GM21825 (cell line): Measurements from ENCODE around the gene STON1.
"Not testable (repeated sequence)": the region's sequence is repeated elsewhere in the genome, so short reads cannot be mapped to it uniquely, and the experiment has no call there.

Experiments
- ATAC-seq: cut with Tn5 transposase; IDR thresholded peaks from one replicate; pipeline ENCODE4 v1.9.1; 2021; ENCODE audit warnings: mild to moderate bottlenecking, moderate library complexity; ENCODE audit not compliant: unreplicated experiment

The STON1 gene

DNA sequence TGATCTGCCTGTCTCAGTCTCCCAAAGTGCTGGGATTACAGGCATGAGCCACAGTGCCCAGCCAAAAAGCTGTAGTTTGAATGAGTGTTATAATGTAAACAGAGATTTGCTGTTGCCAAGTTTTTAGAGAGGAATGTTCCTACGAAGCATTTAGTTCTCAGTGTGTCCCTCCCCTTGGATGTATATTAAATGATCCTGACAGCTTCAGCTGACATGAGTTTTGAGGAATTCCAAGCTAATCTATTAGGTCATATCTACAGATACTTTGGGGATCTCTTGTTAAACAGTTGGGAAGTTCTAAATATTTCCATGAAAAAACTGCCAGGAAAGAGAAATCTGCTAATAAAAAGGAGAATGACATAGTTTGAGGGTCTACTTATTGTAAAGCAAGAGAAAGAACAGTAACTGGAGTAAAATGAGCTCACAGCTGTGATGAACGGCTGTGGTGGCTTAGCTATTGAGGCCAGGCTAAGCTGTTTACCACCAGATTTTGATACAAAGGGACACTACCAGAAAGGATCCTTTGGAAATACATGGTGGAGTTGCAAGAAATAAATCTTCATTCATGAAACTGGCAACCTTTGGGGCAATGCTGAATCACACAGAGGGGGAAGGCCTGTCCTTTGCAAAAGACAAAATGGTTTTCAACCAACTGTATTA lies 2.6 kb upstream of the STON1 start:
- no peak for ATAC-seq

DNA sequence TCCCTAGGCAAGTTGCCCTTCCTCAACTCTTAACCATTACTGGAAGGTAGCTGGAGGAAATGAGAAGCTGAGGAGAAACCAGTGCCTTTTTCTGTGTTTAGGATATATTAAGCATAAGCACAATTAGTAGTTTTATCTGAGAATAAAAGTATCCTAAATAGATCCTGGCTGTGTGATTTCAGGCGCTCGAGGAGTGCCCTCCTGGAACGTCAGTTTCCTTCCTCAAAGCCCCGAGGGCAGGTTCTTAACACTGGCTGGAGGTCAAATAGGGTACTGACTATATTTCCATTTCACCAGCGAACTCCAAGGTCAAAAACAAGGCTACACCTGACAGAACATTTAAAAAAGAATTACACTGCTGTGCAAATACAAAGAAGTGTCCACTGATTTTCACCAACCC lies 1.5 kb upstream of the STON1 start:
- ATAC-seq = no peak

DNA sequence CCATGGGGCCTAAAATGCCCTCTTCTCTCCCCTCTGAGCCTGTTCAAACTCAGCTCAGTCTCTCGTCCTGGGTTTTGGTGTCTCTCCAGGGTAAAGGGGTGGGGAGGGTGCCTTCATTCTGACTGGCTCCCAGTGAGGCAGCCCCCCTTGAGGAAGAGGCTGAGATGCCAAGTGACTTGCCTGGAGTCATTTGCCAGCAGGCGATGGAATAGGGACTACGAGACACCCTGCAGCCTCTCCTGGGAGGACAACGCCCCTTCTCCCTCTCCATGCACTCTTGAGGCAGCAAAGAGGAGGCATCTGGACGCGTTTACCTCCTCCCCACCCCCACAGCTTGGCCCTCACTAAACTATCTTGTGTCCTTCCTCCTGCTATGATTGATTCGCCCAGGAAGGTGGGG lies 760 bp upstream of the STON1 start:
- no peak for ATAC-seq

DNA sequence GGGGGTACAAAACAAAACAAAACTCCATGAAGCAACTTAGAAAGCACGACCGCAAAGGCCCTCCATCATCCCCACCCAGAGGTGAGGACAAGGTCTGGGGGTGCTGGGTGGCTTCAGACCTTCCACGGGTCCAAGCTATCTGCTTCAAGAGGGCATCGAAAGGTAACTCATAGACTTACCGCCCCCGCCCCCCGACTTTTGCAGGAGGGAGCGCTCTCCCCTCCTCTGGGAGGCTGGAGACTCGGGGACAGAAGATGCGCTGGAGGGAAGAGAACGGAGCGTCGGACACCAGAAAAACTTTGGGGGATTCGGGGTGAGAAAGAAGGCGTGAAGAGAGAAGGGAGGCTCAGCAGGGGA lies 300 bp upstream of the STON1 start:
- no peak for ATAC-seq

DNA sequence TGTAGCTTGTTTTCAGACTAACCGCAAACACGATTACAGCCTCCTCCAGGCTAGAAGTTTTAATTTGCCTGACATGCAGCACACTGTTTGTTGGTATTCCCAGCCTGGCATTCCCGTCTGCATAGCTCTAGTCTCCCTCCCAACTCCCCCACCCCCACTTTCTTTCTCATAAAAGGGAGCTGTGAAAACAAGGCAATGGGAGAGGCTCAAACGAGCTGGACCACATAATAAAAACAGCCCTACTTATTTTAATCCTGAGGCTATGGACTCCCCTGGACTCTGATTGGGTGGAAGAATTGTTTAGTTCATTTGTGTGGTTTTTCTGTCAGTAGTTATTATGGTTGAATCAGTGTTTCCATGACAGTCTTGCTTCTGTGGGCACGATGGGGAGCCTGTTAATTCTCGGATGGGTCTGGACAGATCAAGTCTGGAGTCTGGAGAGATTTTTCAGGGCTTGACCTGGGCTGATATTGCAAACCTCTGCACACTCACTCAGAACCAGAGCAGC lies 1.2 kb downstream of the STON1 start:
- no peak for ATAC-seq

DNA sequence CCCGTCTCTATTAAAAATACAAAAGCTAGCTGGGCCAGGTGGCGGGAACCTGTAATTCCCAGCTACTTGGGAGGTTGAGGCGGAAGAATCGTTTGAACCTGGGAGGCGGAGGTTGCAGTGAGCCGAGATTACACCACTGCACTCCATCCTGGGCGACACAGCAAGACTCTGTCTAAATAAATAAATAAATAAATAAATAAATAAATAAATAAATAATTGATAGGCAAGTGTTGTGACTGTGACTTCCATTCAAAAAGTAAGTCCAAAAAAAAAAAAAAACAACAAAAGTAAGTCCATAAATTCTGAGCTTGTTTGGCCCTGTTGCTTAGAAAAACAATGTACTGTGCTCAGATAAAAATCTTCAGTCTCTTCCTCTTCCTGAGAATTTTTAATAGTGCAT lies 2.2 kb downstream of the STON1 start:
- ATAC-seq = no peak

DNA sequence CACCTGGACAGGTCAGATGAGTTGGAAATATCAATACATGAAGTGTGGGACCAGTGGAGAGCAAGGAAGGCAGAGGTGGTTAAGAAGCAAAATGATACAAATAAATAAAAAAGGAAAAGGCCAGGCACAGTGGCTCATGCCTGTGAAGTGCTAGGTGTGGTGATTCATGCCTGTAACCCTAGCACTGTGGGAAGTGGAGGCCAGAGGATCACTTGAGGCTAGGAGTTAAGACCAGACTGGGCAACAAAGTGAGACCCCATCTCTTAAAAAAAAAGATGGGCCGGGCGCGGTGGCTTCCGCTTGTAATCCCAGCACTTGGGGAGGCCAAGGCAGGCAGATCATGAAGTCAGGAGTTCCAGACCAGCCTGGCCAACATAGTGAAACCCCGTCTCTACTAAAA lies 2.9 kb downstream of the STON1 start:
- no peak for ATAC-seq

DNA sequence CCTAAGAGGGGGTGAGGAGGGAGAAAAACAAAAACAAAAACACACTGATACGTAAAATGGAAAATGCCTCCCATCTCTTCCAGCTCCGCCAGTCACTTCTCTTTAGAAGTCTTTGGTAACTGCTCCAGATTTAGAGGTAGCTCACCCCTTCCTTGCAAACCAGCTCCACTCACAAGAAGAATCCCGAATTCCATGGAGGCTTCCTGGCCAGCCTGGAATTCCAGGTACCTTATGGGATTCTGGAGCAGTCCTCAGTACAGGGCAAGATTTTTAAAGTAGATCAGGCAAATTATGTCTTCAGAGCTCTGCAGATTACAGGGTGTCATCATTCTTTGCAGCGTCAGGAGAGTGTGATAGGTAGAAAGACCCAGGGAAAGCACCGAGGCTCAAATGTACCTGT lies 4.8 kb downstream of the STON1 start:
- no peak for ATAC-seq

DNA sequence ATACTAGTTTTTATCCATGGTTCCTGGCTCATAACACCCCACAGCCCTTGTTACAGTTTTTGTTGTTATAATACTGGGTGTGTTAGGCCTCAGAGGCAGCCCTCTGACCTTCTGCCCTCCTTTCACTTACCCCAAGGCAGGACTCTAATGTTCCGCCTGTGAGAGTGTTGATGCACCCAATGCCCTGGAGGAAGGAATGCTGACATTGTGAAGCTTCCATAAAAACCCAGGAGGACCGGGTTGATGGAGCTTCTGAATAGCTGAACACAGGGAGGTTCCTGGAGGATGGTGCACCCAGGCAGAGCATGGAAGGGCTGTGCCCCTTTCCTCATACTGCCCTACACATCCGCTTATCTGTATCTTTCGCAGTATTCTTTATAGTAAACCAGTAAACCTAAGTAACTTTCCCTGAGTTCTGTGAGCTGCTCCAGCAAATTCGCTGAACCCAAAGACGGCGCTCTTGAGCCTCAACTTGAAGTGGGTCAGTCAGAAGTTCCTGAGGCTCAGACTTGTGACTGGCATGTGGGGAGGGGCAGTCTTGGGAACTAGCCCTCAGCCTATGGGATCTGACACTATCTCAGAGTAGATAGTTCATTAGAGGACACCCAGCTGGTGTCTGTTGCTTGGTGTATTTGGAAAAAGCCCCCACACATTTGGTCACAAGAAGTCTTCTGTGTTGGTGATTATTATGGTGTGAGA lies 10.4 kb downstream of the STON1 start:
- no peak for ATAC-seq

DNA sequence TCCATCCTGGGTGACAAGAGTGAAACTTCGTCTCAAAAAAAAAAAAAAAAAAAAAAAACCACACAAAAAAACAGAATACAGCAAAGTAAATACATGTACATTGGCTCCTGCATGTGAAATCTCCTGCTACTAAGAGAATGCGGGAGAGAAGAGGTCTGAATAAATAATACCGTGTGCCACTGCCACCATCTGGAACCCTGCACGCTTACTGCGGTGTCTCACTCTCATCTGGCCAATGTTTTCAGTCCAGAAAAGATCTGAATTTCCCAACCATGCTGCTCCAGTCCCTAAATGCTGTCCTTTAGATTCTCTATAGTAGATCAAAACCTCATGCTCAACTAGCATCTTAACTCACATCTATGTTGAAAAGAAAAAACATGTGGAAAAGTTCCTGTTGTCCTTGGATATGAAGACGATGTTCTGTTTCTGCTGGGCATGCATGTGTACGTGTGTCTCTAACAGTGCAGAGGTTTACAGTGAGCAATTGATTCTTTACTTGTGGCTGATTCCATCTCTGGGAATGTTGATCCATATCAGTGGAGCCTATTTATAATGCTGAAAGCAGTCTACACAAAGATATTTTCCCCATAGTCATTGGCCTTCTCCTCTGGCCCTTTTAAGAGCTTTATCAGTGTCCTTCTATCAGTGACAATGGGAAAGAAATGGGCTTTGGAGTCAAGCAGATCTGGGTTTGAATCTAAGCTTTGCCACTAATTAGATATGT lies 11.9 kb downstream of the STON1 start:
- ATAC-seq = no peak

DNA sequence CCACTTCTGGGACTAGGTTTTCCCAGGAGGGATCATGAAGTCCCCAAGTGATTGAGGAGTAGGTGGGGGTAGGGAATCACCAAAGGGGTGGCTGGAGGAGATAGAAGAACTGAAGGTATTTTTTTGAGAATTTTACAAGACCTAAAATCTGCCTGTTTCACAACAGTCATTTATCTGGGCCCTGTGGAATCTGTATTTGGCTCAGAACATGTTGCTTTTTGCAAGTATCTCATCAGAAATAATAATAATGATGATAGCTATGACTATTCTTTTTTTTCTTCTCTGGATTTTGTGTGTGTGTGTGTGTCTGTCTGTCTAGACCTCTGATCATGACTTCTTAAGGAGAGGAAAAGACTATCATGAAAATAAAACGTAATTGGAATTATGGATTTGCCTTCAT lies 13.9 kb downstream of the STON1 start:
- no peak for ATAC-seq

DNA sequence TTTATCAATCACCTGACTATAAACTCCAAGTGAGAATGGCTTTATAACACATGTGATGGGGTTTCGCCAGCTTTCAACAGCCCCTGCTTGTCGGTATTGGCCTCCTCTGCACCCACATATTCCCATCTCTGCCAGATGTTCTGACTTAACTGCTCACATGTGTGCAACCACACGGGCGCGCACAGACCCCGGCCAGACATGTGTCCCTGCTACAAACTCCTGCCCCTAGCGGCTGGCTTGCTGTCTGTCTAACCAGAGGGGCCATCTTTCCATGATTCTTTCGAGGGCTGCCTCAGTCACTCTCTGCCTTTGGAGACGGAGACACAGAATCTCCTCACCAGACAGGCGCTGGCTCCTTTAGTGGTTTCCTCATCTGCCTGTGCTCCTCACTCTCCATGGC lies 15.3 kb downstream of the STON1 start:
- no peak for ATAC-seq

DNA sequence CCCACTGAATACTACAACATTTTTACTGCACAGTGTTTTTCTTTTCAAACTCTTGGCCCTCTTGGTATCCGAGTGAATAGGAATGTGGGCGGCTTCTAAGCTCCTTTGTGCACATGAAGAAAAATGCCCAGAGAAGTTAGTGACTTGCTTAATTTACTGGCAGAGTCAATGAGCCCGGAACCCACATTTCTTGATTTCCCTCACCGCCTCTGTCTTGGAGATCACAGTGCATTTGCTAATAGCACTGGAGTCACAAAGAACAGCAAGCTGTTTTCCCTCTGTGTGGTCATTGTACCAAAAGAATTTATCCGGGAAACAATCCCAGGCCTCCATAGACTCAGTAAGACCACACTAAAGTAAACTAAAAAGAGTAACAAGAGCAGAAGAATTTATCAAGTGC lies 18.9 kb downstream of the STON1 start:
- no peak for ATAC-seq

DNA sequence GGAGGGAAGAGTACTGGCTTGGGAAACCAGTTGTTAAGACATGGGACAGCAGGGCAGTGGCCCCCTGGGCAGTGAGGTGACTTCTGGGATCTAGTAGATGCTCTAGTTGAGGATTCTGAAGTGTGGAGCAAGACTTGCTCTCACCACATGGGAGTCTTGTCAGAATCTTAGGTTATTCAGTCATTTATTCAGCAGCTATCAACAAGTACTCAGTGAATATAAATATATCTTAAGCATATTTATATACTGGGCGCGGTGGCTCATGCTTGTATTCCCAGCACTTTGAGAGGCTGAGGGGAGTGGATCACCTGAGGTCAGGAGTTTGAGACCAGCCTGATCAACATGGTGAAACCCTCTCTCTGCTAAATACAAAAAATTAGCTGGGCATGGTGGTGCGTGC lies 20.0 kb downstream of the STON1 start:
- ATAC-seq = no peak

DNA sequence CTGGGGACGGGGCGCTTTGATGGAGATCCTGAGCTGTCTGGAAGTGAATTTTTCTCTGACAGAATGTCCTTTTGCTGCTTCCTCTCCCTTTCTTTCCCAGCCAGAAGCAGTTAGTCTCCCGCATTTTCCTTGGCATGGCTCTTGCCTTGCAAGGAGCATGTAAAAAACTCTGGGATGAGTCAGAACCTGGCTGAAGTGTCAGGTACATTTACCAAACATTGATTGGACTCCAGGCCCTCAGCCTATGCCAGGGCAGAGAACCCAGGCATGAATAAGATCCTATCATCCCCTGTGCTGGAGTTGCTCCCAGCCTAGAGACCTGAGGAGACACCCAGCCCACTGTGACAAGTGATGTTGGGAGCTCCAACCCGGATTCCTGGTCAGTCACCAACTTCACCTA lies 21.6 kb downstream of the STON1 start:
- no peak for ATAC-seq

DNA sequence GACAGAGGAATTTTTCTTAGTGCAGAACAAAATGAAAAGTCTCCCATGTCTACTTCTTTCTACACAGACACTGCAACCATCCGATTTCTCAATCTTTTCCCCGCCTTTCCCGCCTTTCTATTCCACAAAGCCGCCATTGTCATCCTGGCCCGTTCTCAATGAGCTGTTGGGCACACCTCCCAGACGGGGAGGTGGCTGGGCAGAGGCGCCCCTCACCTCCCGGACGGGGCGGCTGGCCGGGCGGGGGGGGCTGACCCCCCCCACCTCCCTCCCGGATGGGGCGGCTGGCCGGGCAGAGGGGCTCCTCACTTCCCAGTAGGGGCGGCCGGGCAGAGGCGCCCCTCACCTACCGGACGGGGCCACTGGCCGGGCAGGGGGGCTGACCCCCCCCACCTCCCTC lies 25.1 kb downstream of the STON1 start:
- ATAC-seq = not testable (repeated sequence)

DNA sequence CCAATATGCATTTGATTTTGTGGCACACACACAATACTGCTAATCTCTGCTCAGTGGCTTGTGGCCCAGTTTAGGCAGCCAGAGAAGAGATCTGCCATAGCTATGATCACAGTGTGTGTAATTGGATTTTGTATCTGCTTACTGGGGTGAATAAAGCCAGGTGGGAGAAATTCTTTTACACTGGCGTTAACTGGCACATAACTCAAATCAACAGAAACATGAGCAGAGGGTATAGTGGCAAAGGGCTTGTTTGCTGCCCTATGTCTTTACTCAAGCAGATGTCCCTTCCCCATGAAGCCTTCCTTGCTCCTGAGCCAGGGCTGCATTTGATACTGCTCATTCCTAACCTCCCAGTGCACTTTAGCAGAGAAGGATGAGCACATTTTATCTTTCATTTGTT lies 28.5 kb downstream of the STON1 start:
- ATAC-seq = no peak

DNA sequence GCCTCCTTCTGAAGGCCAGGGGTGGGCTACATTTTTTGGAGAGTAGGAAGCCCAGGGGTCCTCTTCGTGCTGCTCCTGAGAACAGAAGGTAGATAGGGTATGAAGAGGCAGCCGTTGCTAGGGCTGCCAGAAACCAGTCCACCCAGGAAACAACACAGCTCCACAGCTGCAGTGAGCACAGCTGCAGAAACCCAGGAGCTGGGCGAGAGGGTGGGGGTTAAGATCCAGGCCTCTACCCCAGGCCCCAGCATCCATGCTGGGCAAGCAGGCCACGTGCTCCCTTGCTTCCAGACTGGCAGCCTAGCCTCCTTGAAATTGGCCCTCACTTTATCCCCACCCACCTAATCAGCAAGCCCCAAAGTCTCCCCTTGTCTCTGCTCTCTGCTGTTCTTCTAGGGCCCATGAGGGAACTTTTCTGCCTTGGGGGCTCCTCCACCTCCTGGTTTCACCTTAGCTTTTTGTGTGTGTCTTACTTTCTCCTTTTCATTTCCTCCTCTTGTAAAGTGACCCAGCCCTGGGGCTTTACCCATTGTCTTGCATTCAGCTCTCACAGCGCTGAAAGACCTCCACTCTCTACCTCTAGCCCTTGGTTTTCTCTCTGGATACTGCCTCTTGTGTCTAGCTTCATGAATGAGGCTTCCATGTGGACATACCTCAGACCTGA lies 30.7 kb downstream of the STON1 start:
- ATAC-seq = no peak

DNA sequence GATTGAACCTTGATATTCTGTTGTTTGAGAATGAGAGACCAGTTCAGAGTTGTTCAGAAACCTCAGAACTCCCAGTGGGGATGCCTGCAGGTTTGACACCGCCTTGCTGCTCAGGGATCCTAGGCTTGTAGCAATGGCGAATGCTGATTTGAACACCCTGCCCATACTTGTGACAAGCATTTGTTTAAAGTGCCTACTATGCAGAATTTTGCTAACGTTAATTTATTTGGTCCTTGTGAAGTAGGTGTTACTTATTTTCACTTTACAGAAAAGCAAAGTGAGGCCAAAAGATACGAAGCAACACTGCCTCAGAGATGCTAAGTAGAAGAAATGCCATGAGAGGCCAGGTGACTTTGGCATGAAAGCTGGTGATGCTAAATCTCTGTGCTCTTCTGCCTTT lies 32.3 kb downstream of the STON1 start:
- no peak for ATAC-seq

DNA sequence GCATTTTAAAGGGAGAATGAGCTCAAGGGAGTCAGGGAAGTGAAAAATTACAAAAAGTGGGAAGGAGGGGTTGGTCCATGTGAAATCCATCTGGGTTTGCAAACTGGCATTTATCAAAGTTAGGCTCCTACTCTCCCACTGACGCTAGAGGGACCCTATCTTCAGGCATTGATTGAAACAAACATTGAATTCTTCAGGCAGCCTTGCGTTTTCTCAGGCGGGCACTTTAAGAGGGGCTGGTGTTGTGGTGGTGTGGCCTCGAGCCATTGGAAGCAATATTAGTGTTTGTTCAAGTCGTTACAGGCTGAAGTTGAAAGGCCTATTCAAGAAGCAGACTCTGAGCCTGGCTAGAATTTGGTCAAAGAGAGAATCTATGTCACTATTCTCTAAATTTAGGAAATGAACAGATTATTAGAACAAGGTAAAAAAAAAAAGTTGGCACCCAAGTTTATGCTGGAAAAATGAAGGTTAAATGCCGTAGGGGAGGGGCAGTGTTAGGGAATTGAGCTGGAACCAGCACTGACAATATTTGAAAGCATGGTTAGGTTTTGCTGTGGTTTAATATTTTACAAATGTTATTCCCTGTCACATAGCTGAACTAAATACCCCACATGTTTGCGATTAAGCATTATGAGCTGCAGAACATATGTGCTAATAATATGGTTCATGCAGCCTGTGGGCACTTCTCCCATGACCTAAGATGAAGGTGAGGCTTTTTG lies 36.8 kb downstream of the STON1 start:
- no peak for ATAC-seq

DNA sequence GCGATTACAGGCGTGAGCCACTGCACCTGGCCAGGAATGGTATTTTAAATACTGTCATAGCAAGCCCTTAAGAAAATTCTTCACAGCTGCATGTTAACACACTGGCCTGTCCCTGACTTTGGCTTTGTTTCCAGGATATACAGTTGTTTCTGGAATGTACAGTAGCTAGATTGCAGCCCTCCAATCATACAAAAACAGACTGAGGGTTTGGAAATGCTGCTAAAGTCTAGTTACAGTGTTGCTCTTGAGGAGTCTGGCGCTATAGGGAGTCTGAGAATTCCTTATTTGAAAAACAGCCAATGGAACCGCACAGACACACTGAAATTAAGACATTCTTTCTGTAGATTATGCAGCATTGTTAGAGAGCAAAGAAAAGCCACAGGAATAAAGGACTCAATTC lies 37.7 kb downstream of the STON1 start:
- ATAC-seq = no peak
